Fibroblast of villous mesenchyme (primary cell): Measurements from ENCODE around the gene BIVM. TPM values are rescaled to one million over a fixed set of nuclear protein-coding genes. Genes with fewer than 3 reads are reported as not detected.
A peak's percentile ranks its signal among the peaks of the same experiment; 100 is the strongest.

Experiments used
- DNase-seq: peaks from one replicate; pipeline ENCODE4 v3.0.0-alpha.2; 2010; ENCODE audit warnings: low read depth
- H3K4me3 ChIP-seq: 2 replicates; pipeline ENCODE4 v1.5.1; 2011; ENCODE audit warnings: low read depth, mild to moderate bottlenecking, low read length
- total RNA-seq: library from RNA; depleted of rRNA; stranded (reverse); fragments of >200 nt; gene quantifications from 2 replicates; pipeline ENCODE4 v1.2.3, GENCODE V29; 2012
- TF ChIP-seq, protein P1 (sequence below): IDR thresholded peaks from 2 replicates; pipeline ENCODE4 v1.5.1; 2012; ENCODE audit warnings: low read depth, mild to moderate bottlenecking, low read length; ENCODE audit not compliant: insufficient read depth

BIVM gene
- total RNA-seq, 1 donor, result 62.2 TPM

DNA sequence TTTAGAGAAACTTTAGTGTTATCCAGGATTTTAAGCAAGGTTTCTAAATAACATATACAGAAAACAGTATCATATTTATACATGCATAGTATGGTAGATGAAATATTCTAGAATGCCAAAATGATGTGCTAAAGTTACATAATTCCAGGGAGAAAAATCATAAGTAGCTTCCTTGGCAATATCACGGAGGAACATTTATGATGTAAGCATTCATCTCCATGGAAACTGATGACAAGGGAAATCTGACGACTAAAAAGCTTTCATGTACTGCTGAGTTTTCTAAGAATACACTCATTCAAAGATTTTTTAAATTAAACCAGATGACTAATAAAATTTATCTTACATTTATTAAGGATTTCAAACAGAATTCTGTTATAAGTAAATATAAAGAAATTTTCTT lies 30.0 kb upstream of the BIVM start:
- H3K4me3 ChIP-seq, result no peak overlapping the region
- TF ChIP-seq, protein P1, sequence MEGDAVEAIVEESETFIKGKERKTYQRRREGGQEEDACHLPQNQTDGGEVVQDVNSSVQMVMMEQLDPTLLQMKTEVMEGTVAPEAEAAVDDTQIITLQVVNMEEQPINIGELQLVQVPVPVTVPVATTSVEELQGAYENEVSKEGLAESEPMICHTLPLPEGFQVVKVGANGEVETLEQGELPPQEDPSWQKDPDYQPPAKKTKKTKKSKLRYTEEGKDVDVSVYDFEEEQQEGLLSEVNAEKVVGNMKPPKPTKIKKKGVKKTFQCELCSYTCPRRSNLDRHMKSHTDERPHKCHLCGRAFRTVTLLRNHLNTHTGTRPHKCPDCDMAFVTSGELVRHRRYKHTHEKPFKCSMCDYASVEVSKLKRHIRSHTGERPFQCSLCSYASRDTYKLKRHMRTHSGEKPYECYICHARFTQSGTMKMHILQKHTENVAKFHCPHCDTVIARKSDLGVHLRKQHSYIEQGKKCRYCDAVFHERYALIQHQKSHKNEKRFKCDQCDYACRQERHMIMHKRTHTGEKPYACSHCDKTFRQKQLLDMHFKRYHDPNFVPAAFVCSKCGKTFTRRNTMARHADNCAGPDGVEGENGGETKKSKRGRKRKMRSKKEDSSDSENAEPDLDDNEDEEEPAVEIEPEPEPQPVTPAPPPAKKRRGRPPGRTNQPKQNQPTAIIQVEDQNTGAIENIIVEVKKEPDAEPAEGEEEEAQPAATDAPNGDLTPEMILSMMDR, result no peak
- no peak for DNase-seq

DNA sequence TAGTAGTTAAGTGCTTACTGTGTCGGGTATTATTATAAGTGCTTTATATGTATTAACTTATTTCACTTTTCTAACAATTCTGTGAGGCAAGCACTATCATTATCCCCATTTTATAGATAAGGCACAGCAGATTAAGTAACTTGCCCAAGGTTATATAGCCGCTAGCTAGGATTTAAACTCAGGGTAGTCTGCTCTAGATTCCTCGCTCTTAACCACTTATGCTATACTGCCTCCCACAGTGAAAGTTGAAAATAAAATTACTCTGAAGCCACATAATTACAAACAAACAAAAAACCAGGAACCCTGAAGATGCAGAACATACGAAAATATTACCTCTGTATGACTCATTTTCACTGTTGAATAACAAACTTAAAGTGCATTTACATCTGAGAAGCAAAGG lies 29.2 kb upstream of the BIVM start:
- DNase-seq, result peak; percentile 31
- no peak overlapping the region for H3K4me3 ChIP-seq
- TF ChIP-seq, protein P1, result peak; percentile 6

DNA sequence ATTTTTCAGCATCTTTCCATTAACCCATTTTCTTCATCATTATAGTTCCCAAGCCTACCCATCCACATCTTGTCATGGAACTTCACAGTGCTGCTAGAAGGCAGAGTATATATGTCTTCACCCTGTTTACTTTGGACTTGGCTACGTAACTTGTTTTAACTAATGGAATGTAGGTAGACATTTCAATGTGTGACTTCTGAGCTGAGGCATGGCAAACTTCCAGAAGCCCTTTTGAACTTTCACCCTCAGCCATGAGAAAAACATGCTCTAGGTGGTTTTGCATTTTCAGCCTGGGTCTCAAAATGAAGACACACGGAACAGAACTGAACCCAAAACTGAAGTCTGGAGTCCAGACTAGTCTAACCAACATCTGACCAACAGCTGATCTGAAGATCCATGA lies 28.5 kb upstream of the BIVM start:
- TF ChIP-seq, protein P1, result no peak
- no peak for DNase-seq
- H3K4me3 ChIP-seq, result no peak overlapping the region

DNA sequence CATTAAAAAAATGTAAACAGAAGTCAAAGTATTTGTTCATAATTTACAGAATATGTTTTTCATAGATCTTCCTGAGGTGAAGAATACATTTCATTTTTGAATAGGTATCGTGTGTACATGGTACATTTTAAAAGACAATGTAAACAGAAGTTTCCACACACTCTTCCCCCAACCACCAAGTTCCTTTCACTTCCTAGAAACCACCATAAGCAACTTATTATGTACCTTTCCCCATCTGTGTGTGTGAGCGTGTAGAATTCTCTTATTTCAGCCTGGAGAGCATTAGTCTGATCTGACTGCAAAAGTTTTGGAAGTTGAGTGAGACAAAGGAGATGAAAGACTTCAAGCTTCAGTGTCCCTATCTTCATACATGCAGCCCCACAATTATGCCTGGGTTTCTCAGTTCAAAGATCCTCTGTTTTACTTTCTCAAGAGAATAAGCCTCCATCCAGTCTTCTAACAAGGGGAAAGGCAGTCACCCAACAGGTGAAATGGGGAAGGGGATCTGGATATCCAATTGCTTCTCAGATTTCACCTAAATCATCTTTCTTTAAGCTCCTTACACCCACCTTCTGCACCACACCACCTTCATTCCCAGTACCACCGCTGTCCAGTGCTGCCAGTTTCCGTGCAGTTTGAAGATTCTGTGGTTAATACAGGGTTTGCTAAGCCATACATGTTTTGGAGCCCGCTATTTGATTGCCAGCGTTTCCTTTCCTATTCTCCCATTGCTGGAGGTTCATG lies 27.4 kb upstream of the BIVM start:
- TF ChIP-seq, protein P1, result no peak
- no peak for DNase-seq
- no peak overlapping the region for H3K4me3 ChIP-seq

DNA sequence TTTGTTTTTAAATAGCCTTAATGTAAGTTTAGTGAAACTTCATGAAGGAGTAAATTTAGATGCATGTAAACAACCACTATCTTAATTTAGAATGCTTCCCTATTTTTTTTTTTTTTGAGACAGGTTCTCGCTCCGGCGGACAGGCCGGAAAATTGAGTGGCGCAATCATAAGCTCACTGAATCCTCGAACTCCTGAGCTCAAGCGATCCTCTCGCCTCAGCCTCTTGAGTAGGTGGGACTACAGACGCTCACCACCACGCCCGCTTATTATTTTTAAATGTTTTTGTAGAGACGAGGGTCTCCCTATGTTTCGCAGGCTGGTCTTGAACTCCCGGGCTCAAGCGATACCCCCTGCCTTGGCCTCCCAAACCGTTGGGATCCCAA lies 26.9 kb upstream of the BIVM start:
- H3K4me3 ChIP-seq, result no peak overlapping the region
- TF ChIP-seq, protein P1, result no peak
- no peak for DNase-seq

DNA sequence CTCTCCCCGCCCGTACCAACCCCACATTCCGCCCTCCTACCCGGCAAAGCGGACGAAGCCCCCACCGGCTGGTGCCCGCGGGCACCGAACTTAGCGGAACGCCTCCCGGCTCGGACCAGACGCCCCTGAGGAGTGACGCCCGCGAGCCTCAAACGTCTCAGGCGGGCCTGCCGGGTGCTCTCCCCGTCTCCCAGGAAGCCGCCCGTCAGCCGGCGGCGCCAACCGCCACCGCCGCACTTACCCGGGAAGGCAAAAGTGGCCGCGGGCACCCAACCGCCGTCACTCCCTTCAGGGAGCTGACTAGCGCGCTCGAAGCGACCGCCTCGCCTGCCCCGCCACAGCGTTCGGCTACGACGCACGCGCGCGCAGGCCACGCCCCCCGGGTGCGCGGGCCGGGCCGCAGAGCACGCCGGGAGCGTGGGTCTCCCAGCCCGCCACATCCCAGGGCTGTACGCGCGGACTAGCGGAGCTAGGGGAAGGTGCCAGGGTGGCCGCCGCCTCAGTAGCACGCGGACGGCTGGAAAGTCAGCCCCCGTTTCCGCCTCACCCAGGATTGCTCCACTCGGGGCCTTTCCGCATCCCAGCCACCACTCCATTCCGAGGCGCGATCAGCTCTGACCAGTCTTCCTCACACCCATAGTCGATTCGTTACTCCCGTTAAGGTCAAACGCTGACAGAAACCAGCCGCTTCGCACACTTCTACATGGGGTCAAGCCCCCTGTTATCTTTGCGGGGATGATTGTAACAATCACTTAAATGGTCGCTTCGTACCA lies 25.3 kb upstream of the BIVM start, which contains the start of gene TEX30:
TEX30 (minus strand) TSS at position 346 of the 773 bp plus-strand sequence. CDS start 3,760 bp downstream, outside the sequence.
- TF ChIP-seq, protein P1, result no peak
- H3K4me3 ChIP-seq, result peak within 1 kb of the TSS; percentile 92

More for the DNA sequence above, 25.3 kb upstream of the BIVM start, which contains the start of gene TEX30:
- peak; percentile 81 for DNase-seq
